CMK (cell line): ENCODE data around the gene CNRIP1.
A peak's percentile ranks its signal among the peaks of the same experiment; 100 is the strongest.
"Not testable (repeated sequence)": the region's sequence is repeated elsewhere in the genome, so short reads cannot be mapped to it uniquely, and the experiment has no call there.

Experiments
- DNase-seq: peaks from one replicate; pipeline ENCODE4 v3.0.0-alpha.2; 2010; ENCODE audit warnings: low read depth

CNRIP1 gene

GRCh38 chr2:68319398-68320117 is at the start of gene CNRIP1:
CNRIP1 (minus strand) TSS chr2:68319949; CDS start chr2:68319400, 549 bp downstream.
- no peak for DNase-seq

- DNase-seq = no peak
Measured at GRCh38 chr2:68369337-68369734, 49.6 kb upstream of the CNRIP1 start.

- no peak for DNase-seq
Measured at GRCh38 chr2:68368654-68369336, 49.0 kb upstream of the CNRIP1 start.

- DNase-seq = no peak
Measured at GRCh38 chr2:68367953-68368653, 48.4 kb upstream of the CNRIP1 start.

- no peak for DNase-seq
Measured at GRCh38 chr2:68366083-68366560, 46.4 kb upstream of the CNRIP1 start.

- peak; percentile 49 for DNase-seq
Measured at GRCh38 chr2:68365087-68365486, 45.3 kb upstream of the CNRIP1 start, which contains the start of gene PLEK. PLEK (plus strand) TSS chr2:68365282; CDS start chr2:68365352, 70 bp downstream.

GRCh38 chr2:68363721-68364120 is 44.0 kb upstream of the CNRIP1 start:
- DNase-seq = no peak

GRCh38 chr2:68362749-68363148 is 43.0 kb upstream of the CNRIP1 start:
- DNase-seq = no peak

GRCh38 chr2:68362069-68362468 is 42.3 kb upstream of the CNRIP1 start:
- peak; percentile 83 for DNase-seq

- no peak for DNase-seq
Measured at GRCh38 chr2:68359889-68360288, 40.1 kb upstream of the CNRIP1 start.

- peak; percentile 53 for DNase-seq
Measured at GRCh38 chr2:68357605-68358337, 38.0 kb upstream of the CNRIP1 start.

- DNase-seq = no peak
Measured at GRCh38 chr2:68356599-68357239, 37.0 kb upstream of the CNRIP1 start.

GRCh38 chr2:68352651-68353391 is 33.1 kb upstream of the CNRIP1 start:
- peak; percentile 90 for DNase-seq

GRCh38 chr2:68351997-68352396 is 32.2 kb upstream of the CNRIP1 start:
- no peak for DNase-seq

GRCh38 chr2:68349091-68349490 is 29.3 kb upstream of the CNRIP1 start:
- DNase-seq = not testable (repeated sequence)

GRCh38 chr2:68345129-68345875 is 25.6 kb upstream of the CNRIP1 start:
- DNase-seq = no peak

GRCh38 chr2:68344031-68344430 is 24.3 kb upstream of the CNRIP1 start:
- DNase-seq = no peak

GRCh38 chr2:68342470-68342869 is 22.7 kb upstream of the CNRIP1 start:
- no peak for DNase-seq

- DNase-seq = no peak
Measured at GRCh38 chr2:68341583-68341982, 21.8 kb upstream of the CNRIP1 start.

GRCh38 chr2:68341062-68341329 is 21.2 kb upstream of the CNRIP1 start:
- no peak for DNase-seq
